Osteocyte (in vitro differentiated cells): ENCODE data around the gene KCNH5. TPM values are rescaled to one million over a fixed set of nuclear protein-coding genes. Genes with fewer than 3 reads are reported as not detected.

Experiments
- DNase-seq: peaks from one replicate; pipeline ENCODE4 v3.0.0; 2021; ENCODE audit warnings: mixed read lengths; ENCODE audit not compliant: unreplicated experiment; ENCODE audit errors: extremely low spot score
- H3K27ac Mint-ChIP-seq: one replicate; pipeline ENCODE4 v1.8.0; 2021; ENCODE audit warnings: mild to moderate bottlenecking, mixed read lengths; ENCODE audit not compliant: unreplicated experiment
- H3K27me3 Mint-ChIP-seq: one replicate; pipeline ENCODE4 v1.8.0; 2021; ENCODE audit warnings: mixed read lengths; ENCODE audit not compliant: unreplicated experiment
- H3K36me3 Mint-ChIP-seq: one replicate; pipeline ENCODE4 v1.8.0; 2021; ENCODE audit warnings: mixed read lengths; ENCODE audit not compliant: unreplicated experiment
- H3K4me1 Mint-ChIP-seq: one replicate; pipeline ENCODE4 v1.8.0; 2021; ENCODE audit warnings: mixed read lengths; ENCODE audit not compliant: unreplicated experiment
- H3K4me3 Mint-ChIP-seq: one replicate; pipeline ENCODE4 v1.8.0; 2021; ENCODE audit warnings: mild to moderate bottlenecking, moderate library complexity, mixed read lengths; ENCODE audit not compliant: unreplicated experiment
- H3K9me3 Mint-ChIP-seq: one replicate; pipeline ENCODE4 v1.8.0; 2021; ENCODE audit warnings: mixed read lengths; ENCODE audit not compliant: unreplicated experiment
- total RNA-seq: library from RNA; stranded (reverse); gene quantifications from 2 replicates; pipeline ENCODE4 v1.2.1, GENCODE V29; 2021
- TF ChIP-seq, protein P1 (sequence below): fragments of 200-600 bp; sonication (generic); IDR thresholded peaks from 2 replicates; pipeline ENCODE4 v1.5.0; 2021; ENCODE audit warnings: antibody characterized with exemption, mild to moderate bottlenecking, moderate library complexity

Gene KCNH5
- total RNA-seq, 1 donor from 2014 or later = not detected

DNA sequence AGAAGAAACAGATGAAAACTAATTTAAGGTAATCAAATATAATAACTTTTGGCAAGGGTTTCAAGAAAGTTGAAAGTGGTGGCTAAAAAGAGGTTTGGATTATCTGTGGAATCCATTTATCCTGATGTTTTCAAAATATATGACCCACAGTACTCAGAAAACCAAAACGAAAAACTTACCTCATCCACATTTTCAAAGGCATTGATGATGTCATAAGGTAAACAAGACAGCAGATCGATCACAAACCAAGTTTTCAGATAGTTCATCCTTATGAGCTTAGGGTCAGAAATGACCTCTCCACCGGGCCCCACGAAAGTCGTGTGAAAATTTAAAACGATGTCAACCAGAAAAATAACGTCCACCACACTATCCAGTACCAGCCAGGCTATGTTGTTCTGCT, 64.6 kb downstream of the KCNH5 start:
- Mint-ChIP-seq H3K9me3 (no peaks in the 10 kb centered on the region), H3K27me3 (peaks cover 4% of the 10 kb centered on the region), H3K4me3 (no peak overlapping the region), H3K27ac (no peak overlapping the region), H3K4me1 (no peaks in the 10 kb centered on the region), H3K36me3 (no peaks in the 10 kb centered on the region)
- TF ChIP-seq, protein P1, sequence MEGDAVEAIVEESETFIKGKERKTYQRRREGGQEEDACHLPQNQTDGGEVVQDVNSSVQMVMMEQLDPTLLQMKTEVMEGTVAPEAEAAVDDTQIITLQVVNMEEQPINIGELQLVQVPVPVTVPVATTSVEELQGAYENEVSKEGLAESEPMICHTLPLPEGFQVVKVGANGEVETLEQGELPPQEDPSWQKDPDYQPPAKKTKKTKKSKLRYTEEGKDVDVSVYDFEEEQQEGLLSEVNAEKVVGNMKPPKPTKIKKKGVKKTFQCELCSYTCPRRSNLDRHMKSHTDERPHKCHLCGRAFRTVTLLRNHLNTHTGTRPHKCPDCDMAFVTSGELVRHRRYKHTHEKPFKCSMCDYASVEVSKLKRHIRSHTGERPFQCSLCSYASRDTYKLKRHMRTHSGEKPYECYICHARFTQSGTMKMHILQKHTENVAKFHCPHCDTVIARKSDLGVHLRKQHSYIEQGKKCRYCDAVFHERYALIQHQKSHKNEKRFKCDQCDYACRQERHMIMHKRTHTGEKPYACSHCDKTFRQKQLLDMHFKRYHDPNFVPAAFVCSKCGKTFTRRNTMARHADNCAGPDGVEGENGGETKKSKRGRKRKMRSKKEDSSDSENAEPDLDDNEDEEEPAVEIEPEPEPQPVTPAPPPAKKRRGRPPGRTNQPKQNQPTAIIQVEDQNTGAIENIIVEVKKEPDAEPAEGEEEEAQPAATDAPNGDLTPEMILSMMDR = no peak
- DNase-seq = no peak

DNA sequence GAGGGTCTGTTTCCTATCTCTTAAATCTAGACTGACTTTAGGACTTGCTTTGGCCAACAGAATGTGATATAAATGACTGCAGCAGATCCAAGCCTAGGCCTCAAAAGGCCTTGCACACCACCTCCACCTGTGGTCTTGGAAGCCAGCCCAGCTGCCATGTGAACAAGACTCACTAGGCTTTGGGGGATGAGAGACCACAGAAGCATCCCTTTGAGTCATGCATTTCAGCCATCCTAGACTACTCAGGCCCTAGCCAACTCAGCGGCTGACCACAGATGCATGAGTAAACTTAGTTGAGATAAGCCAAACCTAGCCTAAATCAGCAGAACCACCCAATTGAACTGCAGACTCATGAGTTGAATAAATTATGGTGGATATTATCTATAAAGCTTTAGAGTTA, 87.7 kb downstream of the KCNH5 start:
- no peak overlapping the region for H3K4me3 Mint-ChIP-seq
- H3K27ac Mint-ChIP-seq = no peak overlapping the region
- no peak for DNase-seq
- no peaks in the 10 kb centered on the region for H3K9me3 Mint-ChIP-seq
- H3K36me3 Mint-ChIP-seq = no peaks in the 10 kb centered on the region
- no peaks in the 10 kb centered on the region for H3K4me1 Mint-ChIP-seq
- H3K27me3 Mint-ChIP-seq = no peaks in the 10 kb centered on the region
- TF ChIP-seq, protein P1 = no peak

DNA sequence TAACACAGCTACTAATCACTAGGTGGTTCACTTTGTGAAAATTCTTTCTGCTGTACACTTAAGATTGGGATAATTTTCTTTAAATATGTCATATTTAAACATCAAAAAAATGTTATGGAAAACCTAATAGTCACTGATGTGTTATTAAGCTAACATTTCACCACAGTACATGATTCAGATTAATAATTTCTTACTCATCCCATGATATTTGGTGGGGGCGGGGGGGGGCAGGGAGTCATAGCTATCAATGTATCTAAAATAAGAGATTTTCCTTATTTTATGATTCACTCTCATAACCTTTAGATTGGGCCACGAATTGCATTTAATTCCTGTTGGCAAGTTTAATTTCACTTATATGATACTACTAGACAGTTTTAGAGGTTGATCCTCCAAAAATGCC, 88.8 kb downstream of the KCNH5 start:
- DNase-seq = no peak
- no peaks in the 10 kb centered on the region for H3K9me3 Mint-ChIP-seq
- no peaks in the 10 kb centered on the region for H3K4me1 Mint-ChIP-seq
- no peaks in the 10 kb centered on the region for H3K36me3 Mint-ChIP-seq
- TF ChIP-seq, protein P1 = no peak
- no peaks in the 10 kb centered on the region for H3K27me3 Mint-ChIP-seq
- no peak overlapping the region for H3K27ac Mint-ChIP-seq
- H3K4me3 Mint-ChIP-seq = no peak overlapping the region

DNA sequence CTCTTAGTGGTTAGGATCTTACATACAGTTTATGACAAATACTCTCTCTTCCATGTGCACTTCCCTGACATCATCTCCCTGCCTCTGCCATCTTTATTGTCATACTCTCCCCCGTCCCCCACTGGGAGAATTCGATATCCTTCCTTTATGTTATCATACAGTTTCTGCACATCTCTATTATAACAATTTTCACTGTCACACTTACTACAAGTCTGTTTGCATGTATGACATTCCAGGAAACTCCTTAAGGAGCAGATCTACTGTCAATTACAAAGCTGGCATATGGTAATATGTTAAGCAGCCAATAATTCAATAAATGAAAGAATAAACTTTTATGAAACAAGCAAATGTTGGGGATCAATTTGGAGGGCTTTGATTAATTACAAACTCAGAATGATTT, 91.1 kb downstream of the KCNH5 start:
- H3K36me3 Mint-ChIP-seq = no peaks in the 10 kb centered on the region
- no peaks in the 10 kb centered on the region for H3K9me3 Mint-ChIP-seq
- no peaks in the 10 kb centered on the region for H3K4me1 Mint-ChIP-seq
- no peak overlapping the region for H3K4me3 Mint-ChIP-seq
- TF ChIP-seq, protein P1 = no peak
- H3K27ac Mint-ChIP-seq = no peak overlapping the region
- DNase-seq = no peak
- H3K27me3 Mint-ChIP-seq = no peaks in the 10 kb centered on the region

DNA sequence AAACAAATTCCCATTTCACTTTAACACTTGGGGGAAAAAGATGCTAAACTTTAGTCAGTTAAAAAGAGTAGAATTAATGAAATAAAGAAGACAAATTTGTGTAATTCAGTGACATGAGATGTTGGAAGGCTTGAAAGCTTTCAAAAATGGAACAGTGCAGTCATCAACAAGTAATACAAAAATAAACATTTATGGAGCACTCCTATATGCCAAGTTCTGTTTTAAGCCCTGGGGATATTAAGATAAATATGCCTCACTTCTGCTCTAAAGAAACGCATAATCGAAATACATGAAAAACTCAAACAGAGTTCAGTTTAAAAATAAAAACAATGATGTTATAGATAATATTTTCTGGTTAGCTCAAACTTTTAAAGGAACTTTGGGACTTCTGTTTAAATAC, 93.0 kb downstream of the KCNH5 start:
- no peaks in the 10 kb centered on the region for H3K4me1 Mint-ChIP-seq
- no peaks in the 10 kb centered on the region for H3K9me3 Mint-ChIP-seq
- no peak overlapping the region for H3K27ac Mint-ChIP-seq
- H3K27me3 Mint-ChIP-seq = no peaks in the 10 kb centered on the region
- no peak for DNase-seq
- TF ChIP-seq, protein P1 = no peak
- no peak overlapping the region for H3K4me3 Mint-ChIP-seq
- no peaks in the 10 kb centered on the region for H3K36me3 Mint-ChIP-seq
